ENCODE results near the gene NRAP. TPM values are rescaled to one million over a fixed set of nuclear protein-coding genes. Genes with fewer than 3 reads are reported as not detected.

The NRAP gene
- total and polyA plus RNA-seq, 10 of the 15 experiments (the other 5 are each of a cell fraction or from before 2014, with no cell fraction given) = not detected

GRCh38 chr10:113540845-113541548 lies 122.8 kb downstream of the NRAP start (continued):
- TF ChIP-seq SUPT20H (IDR thresholded peaks at IDR 0.05; ENCODE audit: borderline replicate concordance, control insufficient read depth, low read depth, low read length) = no peak
- TF ChIP-seq HDGF (IDR thresholded peaks at IDR 0.05) = no peak
- no peak for TF ChIP-seq NKRF (conservative IDR thresholded peaks at IDR 0.05)
- no peak for TF ChIP-seq MEF2A (IDR thresholded peaks at IDR 0.05; ENCODE audit: insufficient read depth, low read depth, low read length)
- TF ChIP-seq ESRRA (IDR thresholded peaks at IDR 0.05; ENCODE audit: low read length) = no peak
- no peak for TF ChIP-seq MXI1 (IDR thresholded peaks at IDR 0.05; ENCODE audit: low read depth, low read length)
- no peak for TF ChIP-seq ELK1 (IDR thresholded peaks at IDR 0.05; ENCODE audit: low read depth, low read length)
- TF ChIP-seq SMARCA5 (IDR thresholded peaks at IDR 0.05) = no peak

GRCh38 chr10:113539789-113540188 lies 124.1 kb downstream of the NRAP start:
- H3K4me2 ChIP-seq (ENCODE audit: control insufficient read depth, insufficient read depth) = no peak overlapping the region
- in situ Hi-C loops (cut with MboI) (no loop called here), intact Hi-C loops (cut with micrococcal nuclease; ENCODE audit: unreplicated experiment) (no loop called here)
- H3K9me3 ChIP-seq (replicated peaks; ENCODE audit: control insufficient read depth, insufficient read depth, low read length) = no peaks in the 10 kb centered on the region
- no TSS peak for BruUV-seq (replicated peaks)
- H3K36me3 ChIP-seq (ENCODE audit: control insufficient read depth in 2 of 2, insufficient read depth in 2 of 2, low read length in 1 of 2) = no peaks in the 10 kb centered on the region
- H3K79me2 ChIP-seq (ENCODE audit: control insufficient read depth, insufficient read depth, low read length) = no peaks in the 10 kb centered on the region
- POLR2A ChIA-PET = no interaction called here
- 13% methylated on average over 7 of the region's 7 CpGs for WGBS (ENCODE audit: insufficient coverage, insufficient replicate concordance, low lambda C conversion rate, missing lambda C conversion rate)
- FAIRE-seq (no peak), DNase-seq (ENCODE audit: low read depth, low spot score) (no peak), ATAC-seq (no peak)
- H3K4me1 ChIP-seq (ENCODE audit: control insufficient read depth, insufficient read depth, low read length) = no peaks in the 10 kb centered on the region
- SMC1A ChIA-PET (ENCODE audit: uncharacterized antibody, unreplicated experiment) = no interaction called here
- CTCF ChIA-PET = no interaction called here
- no peaks in the 10 kb centered on the region for H4K20me1 ChIP-seq (ENCODE audit: control insufficient read depth, insufficient read depth)
- H3K27ac ChIP-seq (ENCODE audit: control insufficient read depth, insufficient read depth) = no peak overlapping the region
- H3K27me3 ChIP-seq (replicated peaks in 1 of 2; ENCODE audit: control insufficient read depth in 2 of 2, insufficient read depth in 2 of 2, low read length in 1 of 2) = no peaks in the 10 kb centered on the region; a peak in 1 of 4 replicates
- H3K4me3 ChIP-seq = no peak overlapping the region
- TF ChIP-seq NBN (IDR thresholded peaks at IDR 0.05) (no peak), SMAD5 (IDR thresholded peaks at IDR 0.05; ENCODE audit: low read depth) (no peak)
- no peak overlapping the region for H3K9ac ChIP-seq (ENCODE audit: control insufficient read depth, insufficient read depth, low read length)
- RAD21 ChIA-PET (ENCODE audit: unreplicated experiment) = no interaction called here
- no peak overlapping the region for H2AFZ ChIP-seq (ENCODE audit: control insufficient read depth, low read depth, low read length)

Other genes with a start within 250 kb of the NRAP start
- gene HABP2, start 111.0 kb downstream of the NRAP start, total RNA-seq (2014; rRNA removed) = not detected in 2 replicates
- not detected in 2 replicates for gene HABP2, start 111.0 kb downstream of the NRAP start, total RNA-seq (2014; rRNA removed; fragmentation: Illumina TruSeq; extraction: Trizol)
- gene HABP2, start 111.0 kb downstream of the NRAP start, total RNA-seq (2021) = 0.13 and 0.16 TPM in 2 replicates
- not detected in 2 replicates for gene HABP2, start 111.0 kb downstream of the NRAP start, polyA plus RNA-seq (2011; rRNA removed)
- gene HABP2, start 111.0 kb downstream of the NRAP start, polyA plus RNA-seq (2014; fragmentation: Illumina TruSeq; extraction: Trizol) = not detected in 2 replicates
- gene HABP2, start 111.0 kb downstream of the NRAP start, polyA plus RNA-seq (2014; fragmentation: Nextera tagmentation; extraction: Ambion mirVana) = not detected
- not detected in 2 replicates for gene HABP2, start 111.0 kb downstream of the NRAP start, polyA plus RNA-seq (2014; rRNA removed)
- not detected for gene HABP2, start 111.0 kb downstream of the NRAP start, polyA plus RNA-seq (2016; fragmentation: Nextera tagmentation; extraction: Ambion mirVana)
- gene CASP7, start 15.9 kb upstream of the NRAP start, total RNA-seq (2014; rRNA removed) = 29.8 and 30.6 TPM in 2 replicates
- 33.0 and 34.5 TPM in 2 replicates for gene CASP7, start 15.9 kb upstream of the NRAP start, total RNA-seq (2014; rRNA removed; fragmentation: Illumina TruSeq; extraction: Trizol)
- 25.5 and 25.6 TPM in 2 replicates for gene CASP7, start 15.9 kb upstream of the NRAP start, total RNA-seq (2021)
- 34.4 and 35.9 TPM in 2 replicates for gene CASP7, start 15.9 kb upstream of the NRAP start, polyA plus RNA-seq (2011; rRNA removed)
- gene CASP7, start 15.9 kb upstream of the NRAP start, polyA plus RNA-seq (2014; fragmentation: Illumina TruSeq; extraction: Trizol) = 34.0 and 41.3 TPM in 2 replicates
- 10 to 100 TPM; 27.0 to 29.9 TPM for gene CASP7, start 15.9 kb upstream of the NRAP start, polyA plus RNA-seq (2014; fragmentation: Nextera tagmentation; extraction: Ambion mirVana)
- 26.3 and 27.5 TPM in 2 replicates for gene CASP7, start 15.9 kb upstream of the NRAP start, polyA plus RNA-seq (2014; rRNA removed)
- 10 to 100 TPM; 23.7 to 25.4 TPM for gene CASP7, start 15.9 kb upstream of the NRAP start, polyA plus RNA-seq (2016; fragmentation: Nextera tagmentation; extraction: Ambion mirVana)
- gene PLEKHS1, start 87.6 kb upstream of the NRAP start, total RNA-seq (2014; rRNA removed) = not detected in 2 replicates
- gene PLEKHS1, start 87.6 kb upstream of the NRAP start, total RNA-seq (2014; rRNA removed; fragmentation: Illumina TruSeq; extraction: Trizol) = not detected in 2 replicates
- not detected in 2 replicates for gene PLEKHS1, start 87.6 kb upstream of the NRAP start, total RNA-seq (2021)
- gene PLEKHS1, start 87.6 kb upstream of the NRAP start, polyA plus RNA-seq (2011; rRNA removed) = 0.03 and 0.04 TPM in 2 replicates
- gene PLEKHS1, start 87.6 kb upstream of the NRAP start, polyA plus RNA-seq (2014; fragmentation: Illumina TruSeq; extraction: Trizol) = not detected in 2 replicates
- gene PLEKHS1, start 87.6 kb upstream of the NRAP start, polyA plus RNA-seq (2014; fragmentation: Nextera tagmentation; extraction: Ambion mirVana) = not detected
- 0.04 and 0.17 TPM in 2 replicates for gene PLEKHS1, start 87.6 kb upstream of the NRAP start, polyA plus RNA-seq (2014; rRNA removed)
- gene PLEKHS1, start 87.6 kb upstream of the NRAP start, polyA plus RNA-seq (2016; fragmentation: Nextera tagmentation; extraction: Ambion mirVana) = not detected
- 13.9 and 16.9 TPM in 2 replicates for gene DCLRE1A, start 190.0 kb upstream of the NRAP start, total RNA-seq (2014; rRNA removed)
- gene DCLRE1A, start 190.0 kb upstream of the NRAP start, total RNA-seq (2014; rRNA removed; fragmentation: Illumina TruSeq; extraction: Trizol) = 18.7 and 18.9 TPM in 2 replicates
- gene DCLRE1A, start 190.0 kb upstream of the NRAP start, total RNA-seq (2021) = 11.4 and 12.9 TPM in 2 replicates
- 29.8 and 43.7 TPM in 2 replicates for gene DCLRE1A, start 190.0 kb upstream of the NRAP start, polyA plus RNA-seq (2011; rRNA removed)
- gene DCLRE1A, start 190.0 kb upstream of the NRAP start, polyA plus RNA-seq (2014; fragmentation: Illumina TruSeq; extraction: Trizol) = 16.5 and 20.1 TPM in 2 replicates
- gene DCLRE1A, start 190.0 kb upstream of the NRAP start, polyA plus RNA-seq (2014; fragmentation: Nextera tagmentation; extraction: Ambion mirVana) = 1 to 10 TPM; 4.8 to 5.2 TPM
- gene DCLRE1A, start 190.0 kb upstream of the NRAP start, polyA plus RNA-seq (2014; rRNA removed) = 9.0 and 10.0 TPM in 2 replicates
- gene DCLRE1A, start 190.0 kb upstream of the NRAP start, polyA plus RNA-seq (2016; fragmentation: Nextera tagmentation; extraction: Ambion mirVana) = 10 to 100 TPM; 14.2 to 16.4 TPM
- gene NHLRC2, start 190.6 kb upstream of the NRAP start, total RNA-seq (2014; rRNA removed) = 16.4 and 17.4 TPM in 2 replicates
- 15.4 and 17.0 TPM in 2 replicates for gene NHLRC2, start 190.6 kb upstream of the NRAP start, total RNA-seq (2014; rRNA removed; fragmentation: Illumina TruSeq; extraction: Trizol)
- gene NHLRC2, start 190.6 kb upstream of the NRAP start, total RNA-seq (2021) = 30.5 and 31.3 TPM in 2 replicates
- gene NHLRC2, start 190.6 kb upstream of the NRAP start, polyA plus RNA-seq (2011; rRNA removed) = 21.1 and 32.2 TPM in 2 replicates
- gene NHLRC2, start 190.6 kb upstream of the NRAP start, polyA plus RNA-seq (2014; fragmentation: Illumina TruSeq; extraction: Trizol) = 12.9 and 13.9 TPM in 2 replicates
- 1 to 10 TPM; 1.9 to 3.9 TPM for gene NHLRC2, start 190.6 kb upstream of the NRAP start, polyA plus RNA-seq (2014; fragmentation: Nextera tagmentation; extraction: Ambion mirVana)
- gene NHLRC2, start 190.6 kb upstream of the NRAP start, polyA plus RNA-seq (2014; rRNA removed) = 9.0 and 9.8 TPM in 2 replicates
- 10 to 100 TPM; 20.2 to 21.2 TPM for gene NHLRC2, start 190.6 kb upstream of the NRAP start, polyA plus RNA-seq (2016; fragmentation: Nextera tagmentation; extraction: Ambion mirVana)

Data from GM12878 (cell line).